NB4 (cell line): ENCODE data around the gene YPEL2.

Source experiments
- DNase-seq: peaks from one replicate; pipeline ENCODE4 v3.0.0; 2010; ENCODE audit warnings: low read depth
- H3K4me3 ChIP-seq: one replicate; pipeline ENCODE4 v1.5.1; 2011; ENCODE audit warnings: mild to moderate bottlenecking, low read depth, low read length, moderate library complexity
- MYC ChIP-seq: IDR thresholded peaks from 2 replicates; pipeline ENCODE4 v1.6.1; 2011; ENCODE audit warnings: low read depth, low read length
- POLR2A ChIP-seq: IDR thresholded peaks from 2 replicates; pipeline ENCODE4 v1.6.1; 2011; ENCODE audit warnings: mild to moderate bottlenecking; ENCODE audit not compliant: insufficient read length; ENCODE audit errors: extremely low read depth
- TF ChIP-seq, protein P1 (sequence below): IDR thresholded peaks from 2 replicates; pipeline ENCODE4 v1.6.1; 2011; ENCODE audit warnings: low read depth, low read length
- TF ChIP-seq, protein P2 (sequence below): IDR thresholded peaks from one replicate; pipeline ENCODE4 v1.5.1; 2012; ENCODE audit warnings: low read depth, low read length

Gene YPEL2

DNA sequence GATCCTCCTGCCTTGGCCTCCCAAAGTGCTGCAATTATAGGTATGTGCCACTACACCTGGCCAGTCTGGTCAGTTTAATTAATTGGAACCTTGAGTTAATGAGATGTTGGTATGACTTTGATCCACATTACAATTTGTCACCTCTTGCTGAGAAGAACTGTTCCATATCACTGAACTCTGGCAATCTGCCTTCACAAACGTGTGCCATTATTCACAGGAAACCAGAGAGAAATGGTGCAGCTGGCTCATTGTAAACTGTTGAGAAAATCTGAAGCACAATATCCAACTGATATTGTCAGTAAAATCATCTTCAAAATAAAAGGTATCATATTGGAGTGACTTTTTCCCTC is 39.3 kb upstream of the YPEL2 start:
- DNase-seq: no peak
- TF ChIP-seq, protein P1, sequence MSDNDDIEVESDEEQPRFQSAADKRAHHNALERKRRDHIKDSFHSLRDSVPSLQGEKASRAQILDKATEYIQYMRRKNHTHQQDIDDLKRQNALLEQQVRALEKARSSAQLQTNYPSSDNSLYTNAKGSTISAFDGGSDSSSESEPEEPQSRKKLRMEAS: no peak
- no peak for TF ChIP-seq MYC
- no peak overlapping the region for H3K4me3 ChIP-seq

DNA sequence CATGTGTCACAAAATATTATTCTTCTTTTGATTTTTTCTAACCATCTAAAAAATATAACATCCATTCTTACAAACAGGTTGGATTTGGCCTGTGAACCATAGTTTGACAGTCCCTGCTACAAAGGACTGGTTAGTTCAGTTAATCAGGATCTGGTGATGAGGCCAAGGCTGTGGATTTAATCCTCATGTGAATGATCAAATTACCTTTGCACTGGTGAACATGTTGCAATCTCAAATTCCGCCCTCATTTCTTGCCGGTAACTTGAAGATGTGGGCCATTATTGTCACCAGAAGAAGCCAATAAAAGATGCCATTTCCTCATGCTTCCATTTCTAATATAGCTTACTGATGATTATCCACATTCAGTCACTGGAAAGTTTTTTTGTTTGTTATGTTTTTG is 35.3 kb upstream of the YPEL2 start:
- DNase-seq: no peak
- no peak for TF ChIP-seq MYC
- no peak for TF ChIP-seq POLR2A
- TF ChIP-seq, protein P1: no peak
- TF ChIP-seq, protein P2, sequence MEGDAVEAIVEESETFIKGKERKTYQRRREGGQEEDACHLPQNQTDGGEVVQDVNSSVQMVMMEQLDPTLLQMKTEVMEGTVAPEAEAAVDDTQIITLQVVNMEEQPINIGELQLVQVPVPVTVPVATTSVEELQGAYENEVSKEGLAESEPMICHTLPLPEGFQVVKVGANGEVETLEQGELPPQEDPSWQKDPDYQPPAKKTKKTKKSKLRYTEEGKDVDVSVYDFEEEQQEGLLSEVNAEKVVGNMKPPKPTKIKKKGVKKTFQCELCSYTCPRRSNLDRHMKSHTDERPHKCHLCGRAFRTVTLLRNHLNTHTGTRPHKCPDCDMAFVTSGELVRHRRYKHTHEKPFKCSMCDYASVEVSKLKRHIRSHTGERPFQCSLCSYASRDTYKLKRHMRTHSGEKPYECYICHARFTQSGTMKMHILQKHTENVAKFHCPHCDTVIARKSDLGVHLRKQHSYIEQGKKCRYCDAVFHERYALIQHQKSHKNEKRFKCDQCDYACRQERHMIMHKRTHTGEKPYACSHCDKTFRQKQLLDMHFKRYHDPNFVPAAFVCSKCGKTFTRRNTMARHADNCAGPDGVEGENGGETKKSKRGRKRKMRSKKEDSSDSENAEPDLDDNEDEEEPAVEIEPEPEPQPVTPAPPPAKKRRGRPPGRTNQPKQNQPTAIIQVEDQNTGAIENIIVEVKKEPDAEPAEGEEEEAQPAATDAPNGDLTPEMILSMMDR: no peak
- H3K4me3 ChIP-seq: no peak overlapping the region

DNA sequence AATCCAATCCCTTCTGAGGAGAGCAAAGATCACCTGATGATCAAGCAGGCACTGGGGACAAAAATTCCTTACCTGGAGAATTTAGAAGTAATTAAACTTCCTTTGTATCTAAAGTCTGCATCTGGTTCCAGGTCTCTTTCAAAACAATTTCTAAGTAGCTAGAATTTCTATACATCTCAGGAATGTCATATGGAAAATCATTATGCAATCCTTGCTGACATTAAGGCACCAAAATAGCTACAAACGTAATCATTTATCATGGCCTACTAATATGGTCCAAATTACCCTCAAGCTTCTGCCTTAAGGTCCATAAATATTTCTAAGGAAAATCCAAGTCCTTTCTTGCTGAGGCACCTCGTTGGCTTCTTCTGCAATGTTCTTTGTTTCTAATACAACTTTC is 32.9 kb upstream of the YPEL2 start:
- no peak overlapping the region for H3K4me3 ChIP-seq
- TF ChIP-seq, protein P1: no peak
- TF ChIP-seq, protein P2: no peak
- TF ChIP-seq POLR2A (no peak), MYC (no peak)
- DNase-seq: no peak

DNA sequence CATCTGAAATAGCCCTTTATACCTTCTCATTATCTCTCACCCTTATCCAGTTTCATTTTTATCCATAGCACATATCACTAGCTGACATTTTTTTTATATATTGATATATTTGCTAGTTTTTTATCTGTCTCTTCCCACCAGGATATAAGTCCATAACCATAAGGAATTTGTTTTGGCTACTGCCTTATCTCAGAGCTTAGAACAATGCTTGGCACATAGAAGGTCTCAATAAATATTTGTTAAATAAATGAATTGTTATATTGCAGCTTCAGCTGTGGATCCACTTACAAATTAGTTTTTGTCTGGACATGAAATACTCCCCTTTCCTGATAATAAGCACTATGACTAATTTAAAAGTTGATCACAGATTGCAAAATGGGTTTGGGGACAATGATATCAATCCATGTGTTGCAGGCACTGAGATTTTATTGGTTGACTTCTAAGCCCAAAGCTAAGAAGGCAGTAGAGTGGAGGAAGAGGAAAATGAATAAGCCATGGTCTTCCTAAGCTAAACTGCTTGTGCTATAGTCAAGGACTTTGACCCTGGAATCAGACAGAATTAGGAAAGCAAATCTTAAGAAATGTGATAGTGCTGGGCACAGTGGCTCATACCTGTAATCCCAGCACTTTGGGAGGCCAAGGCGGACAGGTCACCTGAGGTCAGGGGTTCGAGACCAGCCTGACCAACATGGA is 31.9 kb upstream of the YPEL2 start:
- no peak for DNase-seq
- no peak overlapping the region for H3K4me3 ChIP-seq
- TF ChIP-seq POLR2A (no peak), MYC (no peak)
- TF ChIP-seq, protein P1: no peak
- TF ChIP-seq, protein P2: no peak

DNA sequence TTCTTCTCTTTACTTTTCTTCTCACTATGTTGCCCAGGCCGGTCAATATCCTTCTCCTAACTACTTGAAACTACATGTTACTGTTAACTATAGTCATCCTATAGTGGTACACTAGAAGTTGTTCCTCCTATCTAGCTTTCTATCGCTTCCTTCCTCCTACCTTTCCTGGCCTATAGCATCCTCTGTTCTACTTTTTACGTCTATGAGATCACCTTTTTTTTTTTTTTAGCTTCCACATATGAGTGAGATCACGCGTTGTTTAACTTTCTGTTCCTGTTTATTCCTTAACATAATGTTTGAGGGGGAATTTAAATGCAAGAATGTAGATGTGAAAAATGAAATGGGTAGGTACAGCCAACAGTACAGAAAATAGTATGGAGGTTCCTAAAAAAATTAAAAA is 30.5 kb upstream of the YPEL2 start:
- H3K4me3 ChIP-seq: no peak overlapping the region
- TF ChIP-seq, protein P2: no peak
- no peak for TF ChIP-seq MYC
- TF ChIP-seq, protein P1: no peak
- no peak for TF ChIP-seq POLR2A
- no peak for DNase-seq

DNA sequence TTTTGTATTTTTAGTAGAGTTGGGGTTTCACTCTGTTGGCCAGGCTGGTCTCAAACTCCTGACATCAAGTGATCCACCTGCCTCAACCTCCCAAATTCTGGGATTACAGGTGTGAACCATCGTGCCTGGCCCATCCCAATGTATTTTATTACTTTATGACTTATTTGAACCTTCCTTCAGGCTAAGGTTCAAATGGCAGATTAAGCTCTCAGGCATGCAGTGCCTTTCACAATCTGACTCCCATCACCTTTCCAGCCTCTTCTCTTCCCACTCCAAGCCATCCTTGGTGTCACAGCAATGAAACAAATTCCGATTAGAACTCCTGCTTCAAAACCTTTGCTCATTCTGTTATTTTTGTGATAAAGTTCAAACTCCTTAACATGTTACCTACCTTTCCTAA is 26.6 kb upstream of the YPEL2 start:
- H3K4me3 ChIP-seq: no peak overlapping the region
- TF ChIP-seq MYC (no peak), POLR2A (no peak)
- TF ChIP-seq, protein P1: no peak
- TF ChIP-seq, protein P2: no peak
- no peak for DNase-seq
